ENCODE results near the gene CRB3. TPM values are rescaled to one million over a fixed set of nuclear protein-coding genes. Genes with fewer than 3 reads are reported as not detected.
A peak's percentile ranks its signal among the peaks of the same experiment; 100 is the strongest.

CRB3 gene
- total RNA-seq, 3 donors from 2014 or later = 0.48 to 30.7 (median 24.6) TPM

DNA sequence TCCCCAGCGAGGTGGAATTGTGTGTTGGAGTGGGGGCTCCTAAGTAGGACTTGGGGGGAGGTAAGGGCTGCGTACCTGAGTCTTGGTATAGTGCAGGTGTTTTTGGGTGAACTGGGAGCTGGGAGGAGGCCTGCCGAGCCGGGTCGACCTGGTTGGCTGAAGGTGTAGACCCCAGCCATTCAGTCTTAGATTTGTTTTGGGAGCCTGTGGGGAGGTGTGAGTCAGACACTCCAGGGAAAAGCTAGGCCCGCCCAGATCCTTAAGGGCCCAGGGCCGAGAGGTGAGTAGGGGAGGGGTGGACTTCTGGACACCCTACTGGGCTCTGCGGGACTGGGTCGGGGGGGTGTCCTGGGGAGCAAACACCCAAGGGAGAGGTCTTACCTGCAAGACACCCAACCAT, 935 bp downstream of the CRB3 start:
- Histone ChIP-seq H3K27me3 (peaks cover 0 to 5% of the 10 kb centered on the region in 2 donors), H3K4me3 (peak overlapping the region in 2 of 3 donors; percentile 65 to 80), H3K9me3 (no peaks in the 10 kb centered on the region), H3K27ac (no peak overlapping the region), H3K36me3 (no peaks in the 10 kb centered on the region), H3K4me1 (peaks cover 0 to 5% of the 10 kb centered on the region in 2 donors)
- no peak for DNase-seq (ENCODE audit: low spot score in 2 of 2)
- no peak for TF ChIP-seq POLR2A (IDR thresholded peaks at IDR 0.05)
- no peak for TF ChIP-seq POLR2AphosphoS5 (IDR thresholded peaks at IDR 0.05)
- TF ChIP-seq, protein P1, sequence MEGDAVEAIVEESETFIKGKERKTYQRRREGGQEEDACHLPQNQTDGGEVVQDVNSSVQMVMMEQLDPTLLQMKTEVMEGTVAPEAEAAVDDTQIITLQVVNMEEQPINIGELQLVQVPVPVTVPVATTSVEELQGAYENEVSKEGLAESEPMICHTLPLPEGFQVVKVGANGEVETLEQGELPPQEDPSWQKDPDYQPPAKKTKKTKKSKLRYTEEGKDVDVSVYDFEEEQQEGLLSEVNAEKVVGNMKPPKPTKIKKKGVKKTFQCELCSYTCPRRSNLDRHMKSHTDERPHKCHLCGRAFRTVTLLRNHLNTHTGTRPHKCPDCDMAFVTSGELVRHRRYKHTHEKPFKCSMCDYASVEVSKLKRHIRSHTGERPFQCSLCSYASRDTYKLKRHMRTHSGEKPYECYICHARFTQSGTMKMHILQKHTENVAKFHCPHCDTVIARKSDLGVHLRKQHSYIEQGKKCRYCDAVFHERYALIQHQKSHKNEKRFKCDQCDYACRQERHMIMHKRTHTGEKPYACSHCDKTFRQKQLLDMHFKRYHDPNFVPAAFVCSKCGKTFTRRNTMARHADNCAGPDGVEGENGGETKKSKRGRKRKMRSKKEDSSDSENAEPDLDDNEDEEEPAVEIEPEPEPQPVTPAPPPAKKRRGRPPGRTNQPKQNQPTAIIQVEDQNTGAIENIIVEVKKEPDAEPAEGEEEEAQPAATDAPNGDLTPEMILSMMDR (IDR thresholded peaks at IDR 0.05) = no peak
- intact Hi-C loops (cut with DNase I; ENCODE audit: low total_unique reads) = no loop called here

DNA sequence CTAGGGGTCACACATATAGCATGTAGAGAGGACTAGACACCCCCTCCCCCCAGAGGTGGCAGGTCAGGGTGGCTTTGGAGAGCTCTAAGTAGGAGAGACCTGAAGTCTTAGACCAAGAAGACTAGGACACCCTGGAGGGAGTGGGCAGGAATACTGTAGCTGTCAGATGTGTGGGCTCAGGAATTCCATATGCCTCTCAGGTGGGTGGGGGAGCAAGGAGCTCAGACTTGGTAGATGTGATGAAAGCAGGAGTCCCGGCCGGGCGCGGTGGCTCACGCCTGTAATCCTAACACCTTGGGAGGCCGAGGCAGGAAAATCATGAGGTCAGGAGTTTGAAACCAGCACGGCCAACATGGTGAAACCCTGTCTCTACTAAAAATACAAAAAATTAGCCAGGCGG, 1.6 kb downstream of the CRB3 start:
- Histone ChIP-seq H3K36me3 (no peaks in the 10 kb centered on the region), H3K27me3 (peaks cover 0 to 5% of the 10 kb centered on the region in 2 donors), H3K9me3 (no peaks in the 10 kb centered on the region), H3K4me1 (peaks cover 0 to 5% of the 10 kb centered on the region in 2 donors), H3K4me3 (no peak overlapping the region), H3K27ac (no peak overlapping the region)
- TF ChIP-seq POLR2A (IDR thresholded peaks at IDR 0.05) (no peak), POLR2AphosphoS5 (IDR thresholded peaks at IDR 0.05) (no peak)
- TF ChIP-seq, protein P1 (IDR thresholded peaks at IDR 0.05) = no peak
- intact Hi-C loops (cut with DNase I; ENCODE audit: low total_unique reads) = no loop called here
- DNase-seq (ENCODE audit: low spot score in 2 of 2) = no peak

DNA sequence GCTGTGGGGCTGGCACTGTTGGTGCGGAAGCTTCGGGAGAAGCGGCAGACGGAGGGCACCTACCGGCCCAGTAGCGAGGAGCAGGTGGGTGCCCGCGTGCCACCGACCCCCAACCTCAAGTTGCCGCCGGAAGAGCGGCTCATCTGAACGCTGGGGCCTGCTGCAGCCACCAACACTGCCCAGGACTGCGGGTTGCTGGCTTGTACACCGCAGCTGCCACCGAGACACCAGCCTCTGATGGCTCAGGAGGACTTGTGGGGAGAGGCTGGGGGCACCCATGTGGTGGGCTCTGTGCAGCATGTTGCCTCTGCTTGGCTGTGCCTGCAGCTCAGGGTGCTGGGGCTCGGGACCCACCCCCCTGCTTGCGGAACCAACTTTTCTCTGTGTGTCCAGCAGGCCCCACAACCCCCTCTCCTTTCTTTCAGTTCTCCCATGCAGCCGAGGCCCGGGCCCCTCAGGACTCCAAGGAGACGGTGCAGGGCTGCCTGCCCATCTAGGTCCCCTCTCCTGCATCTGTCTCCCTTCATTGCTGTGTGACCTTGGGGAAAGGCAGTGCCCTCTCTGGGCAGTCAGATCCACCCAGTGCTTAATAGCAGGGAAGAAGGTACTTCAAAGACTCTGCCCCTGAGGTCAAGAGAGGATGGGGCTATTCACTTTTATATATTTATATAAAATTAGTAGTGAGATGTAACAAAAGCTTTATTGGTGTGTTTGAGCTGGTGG, 2.6 kb downstream of the CRB3 start:
- H3K27me3 ChIP-seq = peaks cover 0 to 5% of the 10 kb centered on the region in 2 donors
- H3K36me3 ChIP-seq = no peaks in the 10 kb centered on the region
- H3K4me3 ChIP-seq = no peak overlapping the region
- H3K27ac ChIP-seq = no peak overlapping the region
- TF ChIP-seq, protein P1 (IDR thresholded peaks at IDR 0.05) = no peak
- no peak for TF ChIP-seq POLR2A (IDR thresholded peaks at IDR 0.05)
- TF ChIP-seq POLR2AphosphoS5 (IDR thresholded peaks at IDR 0.05) = no peak
- DNase-seq (ENCODE audit: low spot score in 2 of 2) = no peak
- H3K9me3 ChIP-seq = no peaks in the 10 kb centered on the region
- intact Hi-C loops (cut with DNase I; ENCODE audit: low total_unique reads) = no loop called here
- peaks cover 0 to 5% of the 10 kb centered on the region in 2 donors for H3K4me1 ChIP-seq

DNA sequence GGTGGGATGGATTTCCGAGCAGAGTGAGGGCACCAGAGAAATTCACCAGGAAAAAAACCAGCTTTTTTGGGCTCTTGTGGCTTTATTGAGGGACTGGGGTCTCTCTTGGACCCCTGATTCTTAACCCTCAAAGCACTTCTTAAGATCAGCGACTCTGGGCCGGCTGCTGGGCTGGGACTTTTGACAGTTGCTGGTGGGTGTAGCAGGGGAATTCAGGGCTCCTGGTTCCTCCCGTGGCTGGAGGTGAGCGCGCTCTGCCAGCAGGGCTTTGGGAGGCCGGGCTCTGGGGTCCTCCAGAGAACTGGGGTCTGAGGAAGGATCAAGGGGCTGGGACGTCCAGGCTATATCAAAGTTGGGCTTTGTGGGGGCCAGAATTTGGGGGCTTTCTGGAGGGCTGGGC, 3.3 kb downstream of the CRB3 start:
- Histone ChIP-seq H3K27me3 (peaks cover 0 to 5% of the 10 kb centered on the region in 2 donors), H3K36me3 (no peaks in the 10 kb centered on the region), H3K4me1 (peaks cover 0 to 5% of the 10 kb centered on the region in 2 donors), H3K27ac (no peak overlapping the region), H3K4me3 (no peak overlapping the region), H3K9me3 (no peaks in the 10 kb centered on the region)
- TF ChIP-seq, protein P1 (IDR thresholded peaks at IDR 0.05) = no peak
- TF ChIP-seq POLR2A (IDR thresholded peaks at IDR 0.05) (no peak), POLR2AphosphoS5 (IDR thresholded peaks at IDR 0.05) (no peak)
- DNase-seq (ENCODE audit: low spot score in 2 of 2) = no peak
- intact Hi-C loops (cut with DNase I; ENCODE audit: low total_unique reads) = no loop called here

DNA sequence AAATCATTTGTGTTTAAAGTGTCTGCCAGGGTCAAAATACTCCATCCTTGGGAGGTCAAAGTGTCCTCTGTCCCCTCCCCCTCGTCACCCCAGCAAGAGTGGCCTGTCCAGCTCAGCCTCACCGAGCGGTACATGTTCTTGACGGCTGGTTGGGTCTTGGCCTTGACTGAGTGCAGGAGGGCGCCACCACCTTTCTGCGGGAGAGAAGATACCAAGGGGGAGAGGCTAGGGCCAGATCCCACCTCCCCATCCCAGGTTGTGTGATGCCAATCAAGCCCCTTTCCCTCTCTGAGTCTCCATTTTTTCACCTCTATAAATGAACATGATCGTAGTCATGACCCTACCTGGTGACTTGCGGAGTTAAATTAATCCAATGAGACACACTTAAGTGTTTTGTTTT, 6.1 kb downstream of the CRB3 start:
- peaks cover 0 to 5% of the 10 kb centered on the region in 2 donors for H3K27me3 ChIP-seq
- no peaks in the 10 kb centered on the region for H3K36me3 ChIP-seq
- no peak overlapping the region for H3K4me3 ChIP-seq
- TF ChIP-seq, protein P1 (IDR thresholded peaks at IDR 0.05) = no peak
- TF ChIP-seq POLR2AphosphoS5 (IDR thresholded peaks at IDR 0.05) (no peak), POLR2A (IDR thresholded peaks at IDR 0.05) (no peak)
- no peak overlapping the region for H3K27ac ChIP-seq
- intact Hi-C loops (cut with DNase I; ENCODE audit: low total_unique reads) = no loop called here
- no peaks in the 10 kb centered on the region for H3K4me1 ChIP-seq
- H3K9me3 ChIP-seq = no peaks in the 10 kb centered on the region
- no peak for DNase-seq (ENCODE audit: low spot score in 2 of 2)
